Fibroblast of skin of left quadriceps (primary cell): ENCODE measurements around the gene AMOT.

Experiments
- DNase-seq, 2 experiments: peaks; one replicate each; pipeline ENCODE4 v3.0.0-alpha.2; 2013; ENCODE audit warnings: low read depth in 2 of 2

AMOT gene

DNA sequence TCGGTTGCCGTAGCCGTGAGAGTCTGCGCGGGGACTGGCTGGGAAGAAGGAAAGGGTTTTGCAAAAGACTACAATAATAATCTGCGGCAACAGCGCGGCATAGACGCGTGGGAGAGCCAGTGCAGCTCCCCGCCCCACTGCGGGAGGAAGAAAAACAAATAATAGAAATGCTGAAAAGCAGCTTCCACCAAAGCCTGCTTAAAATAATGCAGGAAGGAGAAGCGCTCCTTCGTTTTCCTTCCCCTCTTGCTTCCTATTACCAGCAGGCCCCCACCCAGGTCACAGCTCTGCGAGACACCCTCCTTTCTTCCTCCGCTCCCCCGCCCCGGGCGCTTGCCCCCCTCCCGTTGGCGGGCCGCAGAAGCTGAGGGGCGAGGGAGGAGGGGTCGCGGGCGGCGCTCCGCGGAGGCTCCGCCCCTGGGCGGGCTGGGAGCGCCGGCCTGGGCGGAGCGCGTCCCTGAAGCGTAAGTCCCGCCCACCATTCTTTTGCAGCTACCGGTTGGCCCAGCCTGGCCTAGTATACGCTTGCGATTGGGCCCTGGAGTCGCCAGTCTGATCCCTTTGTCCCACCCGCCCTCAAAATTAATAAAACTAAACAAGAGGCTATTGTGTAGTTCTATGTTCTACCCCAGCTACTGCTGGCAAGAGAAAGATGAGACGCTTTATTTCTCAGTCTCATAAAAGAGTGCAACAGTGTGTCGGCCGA is 636 bp upstream of the AMOT start:
- peak; percentile 71 to 74 for DNase-seq

GRCh38 chrX:112839856-112840255 is 775 bp downstream of the AMOT start:
- no peak for DNase-seq

GRCh38 chrX:112837531-112837930 is 3.1 kb downstream of the AMOT start:
- no peak for DNase-seq

GRCh38 chrX:112835019-112835418 is 5.6 kb downstream of the AMOT start:
- DNase-seq: no peak

GRCh38 chrX:112834031-112834845 is 6.4 kb downstream of the AMOT start:
- DNase-seq: peak; percentile 89 to 90

DNA sequence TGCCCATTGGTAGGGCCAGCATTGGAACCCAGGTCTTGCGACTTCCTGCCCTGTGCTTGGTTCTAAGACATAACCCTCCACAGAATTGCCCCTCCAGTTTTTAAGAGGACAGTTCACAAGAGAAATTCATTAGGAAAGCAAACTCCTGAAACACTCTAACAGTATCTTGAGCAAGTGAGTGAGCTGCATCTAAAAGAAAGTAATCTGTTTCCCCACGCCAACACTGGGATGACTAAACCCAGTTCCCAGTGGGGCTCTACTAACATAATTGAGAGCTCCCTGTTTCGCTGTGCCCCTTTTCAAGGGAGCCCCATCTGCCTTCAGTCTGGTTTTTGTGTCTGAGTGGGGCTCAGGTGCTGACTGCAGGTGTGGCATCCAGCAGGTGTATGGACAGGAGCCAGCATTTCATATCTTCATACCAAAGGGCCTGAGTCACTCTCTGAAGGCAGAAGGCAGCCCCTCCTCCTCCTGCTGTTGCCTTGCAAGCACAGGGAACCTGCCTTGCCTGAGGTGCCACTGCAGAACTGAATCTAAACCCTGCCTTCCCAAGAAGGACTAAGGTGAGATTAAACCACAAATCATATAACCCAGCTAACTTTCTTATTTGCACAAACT is 8.0 kb downstream of the AMOT start:
- DNase-seq: no peak

DNA sequence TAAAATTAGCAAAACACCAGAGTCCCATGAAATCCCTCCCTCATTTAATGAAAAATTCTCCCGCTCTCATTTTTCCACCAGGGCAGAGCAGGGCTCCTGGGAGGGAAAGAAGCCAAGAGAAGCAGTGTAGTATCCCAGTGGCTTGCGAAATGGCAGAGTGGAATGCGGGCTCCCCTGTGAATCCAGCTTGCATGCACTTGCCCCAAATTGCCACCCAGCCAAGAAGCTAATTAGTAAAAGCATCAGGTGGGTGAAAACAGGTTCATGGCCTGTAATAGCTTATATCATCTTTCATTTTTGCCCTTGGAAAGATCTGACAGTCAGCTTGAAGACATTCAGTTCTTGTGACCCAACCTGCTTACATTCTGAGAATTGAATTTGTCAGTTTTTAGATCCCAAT is 10.1 kb downstream of the AMOT start:
- no peak for DNase-seq

DNA sequence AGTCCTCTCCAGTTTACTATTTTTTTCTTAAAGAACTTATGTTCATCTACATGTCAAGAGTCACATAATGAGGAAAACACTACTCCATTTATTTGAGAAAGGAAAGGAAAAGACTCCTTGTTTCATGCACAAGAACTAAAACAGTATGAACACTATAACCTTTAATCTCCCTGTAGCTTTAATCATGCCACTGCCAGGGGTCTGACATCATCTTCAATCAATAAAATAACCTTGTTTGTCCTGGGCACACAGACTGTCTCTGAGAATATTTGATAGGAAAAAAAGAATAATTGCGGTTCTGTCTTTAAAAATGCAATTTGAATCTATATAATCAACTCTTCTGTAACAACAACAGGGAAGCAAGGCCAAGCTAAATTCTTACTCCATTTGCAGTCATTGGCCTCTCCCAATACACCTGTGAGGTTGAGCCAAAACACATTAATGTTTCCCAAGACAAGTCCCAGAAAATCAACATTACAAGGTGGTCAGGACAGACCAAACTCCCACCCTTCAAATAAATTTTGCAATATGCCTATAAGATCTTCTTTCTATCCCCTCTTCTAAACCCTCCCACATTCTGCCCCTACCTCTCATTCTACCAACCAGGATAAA is 13.2 kb downstream of the AMOT start:
- no peak for DNase-seq

DNA sequence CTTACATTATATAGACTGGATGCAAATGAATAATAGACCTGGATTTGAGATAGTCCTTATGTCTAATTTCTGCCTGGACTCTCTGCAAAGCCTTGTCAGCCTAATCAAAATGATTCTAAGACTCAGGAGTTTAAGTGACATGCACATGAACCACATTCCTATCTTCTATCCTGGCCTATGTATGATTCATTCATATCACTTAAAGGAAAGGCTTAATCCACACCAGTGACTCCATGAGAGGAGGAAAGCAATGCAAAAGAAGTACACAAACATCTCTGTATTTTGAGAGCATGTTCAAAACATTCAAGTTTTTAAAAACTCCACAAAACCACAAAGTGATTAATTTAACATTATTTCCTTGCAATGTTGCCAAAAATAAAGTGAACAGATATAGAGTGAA is 14.6 kb downstream of the AMOT start:
- no peak for DNase-seq

DNA sequence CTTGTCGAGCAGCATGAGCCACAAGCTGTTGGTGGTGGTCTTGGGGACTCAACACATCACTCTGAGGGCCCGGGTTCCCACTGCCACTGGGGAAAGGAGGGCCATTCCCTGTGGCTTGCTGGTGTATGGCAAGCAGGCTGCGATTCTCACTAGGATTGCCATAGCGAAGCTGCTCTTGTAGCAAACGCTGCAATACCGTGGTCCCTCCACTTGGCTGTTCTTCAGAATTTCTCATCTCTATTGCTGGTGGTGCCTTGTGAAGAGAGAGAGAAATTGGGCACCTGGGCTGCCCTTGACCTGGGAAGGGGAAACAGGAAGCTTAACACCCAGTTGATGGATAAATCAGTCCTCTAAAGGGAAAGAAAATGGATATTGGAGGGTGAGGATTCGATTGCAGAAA is 17.7 kb downstream of the AMOT start:
- no peak for DNase-seq

DNA sequence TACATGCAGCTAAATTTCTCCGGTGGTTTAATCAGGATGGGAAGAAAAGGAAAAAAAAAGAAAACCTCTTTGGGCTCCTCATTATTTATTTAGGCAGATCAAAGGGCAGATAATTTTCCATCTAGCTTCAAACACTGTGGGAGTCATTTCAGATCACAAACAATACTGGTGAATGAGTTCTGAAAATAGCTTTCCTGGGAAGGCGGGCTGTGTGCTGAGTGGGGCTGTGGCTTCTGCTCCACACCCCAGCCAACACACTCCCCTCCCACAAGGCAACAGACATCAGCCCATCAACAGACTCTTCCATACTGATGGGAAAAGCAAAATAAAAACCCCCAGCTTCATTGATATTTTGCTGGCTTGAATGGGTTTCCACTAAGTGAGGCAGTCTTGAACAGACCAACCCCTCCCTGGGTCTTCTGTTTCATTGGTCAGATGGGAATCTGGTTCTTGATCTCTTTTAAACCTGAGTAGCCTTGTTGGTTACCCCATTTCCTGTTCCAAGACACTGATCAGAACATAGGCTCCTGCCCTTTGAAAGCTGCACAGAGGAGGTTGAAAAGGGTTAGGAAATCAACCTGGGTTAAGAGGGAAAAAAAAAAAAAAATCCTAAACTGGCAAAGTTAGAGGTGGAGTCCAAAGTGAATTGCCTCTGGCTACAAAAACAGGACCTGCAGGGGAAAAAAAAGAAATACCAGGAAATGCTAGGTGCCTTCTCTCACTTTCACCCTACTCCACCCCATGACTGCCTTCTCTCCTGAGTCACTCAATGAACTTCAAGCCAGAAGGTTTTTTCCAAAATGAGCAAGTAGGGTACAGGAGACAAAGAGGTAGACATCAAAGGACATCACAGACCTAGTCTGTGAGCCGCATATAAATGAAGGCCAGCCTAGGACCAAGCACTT is 20.0 kb downstream of the AMOT start:
- no peak for DNase-seq

DNA sequence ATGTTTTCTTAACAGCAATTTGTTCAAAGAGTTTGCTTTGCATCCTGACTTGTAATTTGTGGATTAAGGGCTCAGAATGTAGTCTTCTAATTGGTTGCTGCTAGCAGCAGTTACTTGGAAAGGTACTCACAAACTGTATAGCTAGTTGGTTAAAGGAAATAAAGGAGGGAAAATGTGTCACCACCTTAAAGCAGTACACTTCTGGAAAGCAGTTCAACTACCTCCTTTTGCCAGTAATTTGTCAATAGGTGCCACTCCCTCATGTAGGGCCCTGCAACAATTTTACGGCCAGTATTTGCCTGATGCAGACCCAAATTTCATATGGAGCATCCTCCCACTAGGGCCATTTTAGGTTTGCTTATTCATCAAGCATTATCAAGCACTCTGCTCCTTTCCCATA is 20.8 kb downstream of the AMOT start:
- DNase-seq: no peak

DNA sequence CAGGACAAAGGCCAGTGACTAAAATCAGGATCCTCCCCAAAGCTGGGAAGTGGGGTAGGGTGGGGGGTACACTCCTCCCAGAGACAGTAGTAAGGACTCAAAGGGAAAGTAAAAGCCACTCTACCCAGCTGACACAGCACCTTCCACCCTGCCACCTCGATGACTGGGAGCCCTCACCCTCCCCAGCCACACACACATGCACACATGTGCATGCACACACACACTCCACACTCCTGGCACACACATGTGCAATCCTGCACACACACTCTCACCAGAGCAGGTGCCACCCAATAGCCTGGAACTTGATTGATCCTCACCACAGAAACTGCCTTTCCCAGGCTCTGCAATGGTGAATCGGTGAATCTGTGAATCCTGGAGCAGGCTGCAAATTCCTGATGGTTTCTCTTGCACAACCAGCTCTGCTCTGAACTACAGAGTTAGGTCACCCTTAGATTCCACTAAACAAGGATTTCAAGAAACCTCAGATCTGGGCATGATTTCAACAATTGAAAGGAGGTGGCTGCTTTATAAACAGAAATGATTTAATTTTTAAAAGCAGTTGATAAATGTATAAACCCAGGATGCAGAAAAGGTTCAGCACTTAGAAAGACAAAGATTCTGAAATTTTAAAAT is 21.5 kb downstream of the AMOT start:
- peak; percentile 76 to 78 for DNase-seq

- DNase-seq: no peak
These were observed 22.3 kb downstream of the AMOT start for GRCh38 chrX:112818114-112819007.

- DNase-seq: no peak
These were observed 23.7 kb downstream of the AMOT start for GRCh38 chrX:112816908-112817307.

GRCh38 chrX:112814496-112814895 is 26.1 kb downstream of the AMOT start:
- no peak for DNase-seq

DNA sequence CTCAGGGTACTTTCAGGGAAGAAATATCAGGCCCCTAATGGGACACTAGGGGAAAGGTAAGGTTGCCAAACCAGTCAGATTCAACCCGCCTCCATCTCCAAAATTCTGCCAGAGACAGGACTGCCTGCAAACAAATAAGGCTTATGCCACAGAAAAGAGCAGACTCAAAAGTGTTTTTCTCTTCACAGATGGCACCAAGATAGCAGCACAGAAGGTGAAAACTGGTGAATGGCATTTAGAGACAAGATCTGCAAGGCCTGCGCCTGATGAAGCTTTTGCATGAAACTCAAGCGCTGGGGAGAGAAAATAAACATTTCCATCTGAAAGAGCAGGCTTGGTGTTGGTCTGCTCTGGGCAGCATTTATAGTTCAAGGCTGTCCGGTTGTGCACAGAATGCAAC is 27.9 kb downstream of the AMOT start:
- DNase-seq: no peak

DNA sequence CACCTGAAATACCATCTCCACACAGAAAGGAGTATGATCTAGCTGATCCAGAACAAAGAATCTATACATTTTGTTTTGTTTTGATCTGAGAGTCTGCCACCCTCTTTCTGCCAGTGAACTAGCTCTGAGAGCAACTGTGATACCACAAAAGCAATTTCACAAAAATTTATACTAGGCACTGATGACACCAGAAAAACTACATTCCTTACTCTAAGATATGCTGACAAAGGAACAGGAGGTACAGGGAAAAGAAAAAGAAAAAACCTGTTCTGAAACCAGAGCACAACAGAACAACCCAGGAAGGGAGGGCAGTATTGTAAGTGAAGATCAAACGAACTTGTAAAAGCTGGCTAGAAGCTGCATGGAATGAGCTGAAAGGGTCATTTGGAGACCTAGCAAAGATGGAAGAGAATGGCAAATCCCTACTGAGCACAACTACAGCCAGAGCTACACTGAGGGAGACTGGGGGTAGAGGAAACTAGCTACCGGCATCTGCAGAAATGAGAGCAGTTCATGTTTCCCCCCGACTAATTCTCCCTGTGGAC is 31.9 kb downstream of the AMOT start:
- DNase-seq: no peak

- no peak for DNase-seq
These were observed 32.6 kb downstream of the AMOT start for GRCh38 chrX:112808007-112808406.

DNA sequence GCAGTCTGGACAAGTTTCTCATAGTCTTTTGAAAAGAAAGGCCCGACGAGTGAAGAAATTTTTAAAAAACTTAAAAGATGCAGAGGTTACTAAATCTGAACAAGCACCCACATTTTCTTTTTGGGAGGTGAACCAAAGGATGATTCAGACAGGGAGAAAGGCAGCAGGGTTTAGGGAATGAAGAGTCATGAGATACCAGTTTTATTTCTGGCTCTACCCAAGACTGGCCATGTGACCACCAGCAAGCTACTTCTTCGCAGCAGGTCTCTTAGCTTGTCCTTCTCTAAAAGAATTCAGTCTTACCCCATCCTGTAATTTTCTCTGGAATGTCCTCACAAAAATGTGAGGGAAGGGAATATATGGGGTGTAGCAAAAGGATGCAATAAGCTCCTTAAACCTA is 37.6 kb downstream of the AMOT start:
- no peak for DNase-seq
